SK-N-MC (cell line): ENCODE data around the gene RNU6-8.

ENCODE experiments used
- DNase-seq: peaks from one replicate; pipeline ENCODE4 v3.0.0-alpha.2; 2011; ENCODE audit warnings: low read depth, low spot score
- H3K27ac ChIP-seq: fragments of 200-600 bp; sonication (generic); 2 replicates; pipeline ENCODE4 v1.5.1; 2016; ENCODE audit warnings: mixed run types
- H3K36me3 ChIP-seq: fragments of 200-600 bp; sonication (generic); 2 replicates; pipeline ENCODE4 v1.6.1; 2017; ENCODE audit warnings: antibody characterized with exemption, low read length, mixed read lengths; ENCODE audit not compliant: insufficient read depth
- H3K4me3 ChIP-seq: fragments of 200-600 bp; sonication (generic); 2 replicates; pipeline ENCODE4 v1.5.1; 2016
- H3K9ac ChIP-seq: fragments of 200-600 bp; sonication (generic); 2 replicates; pipeline ENCODE4 v1.8.0; 2017; ENCODE audit warnings: mixed run types, mixed read lengths; ENCODE audit not compliant: insufficient read length
- H3K9me3 ChIP-seq: fragments of 200-600 bp; sonication (generic); 2 replicates; pipeline ENCODE4 v1.6.1; 2017; ENCODE audit warnings: low read depth, mild to moderate bottlenecking, antibody characterized with exemption, low read length, moderate library complexity, mixed read lengths
- EZH2 ChIP-seq: fragments of 200-600 bp; sonication (generic); IDR thresholded peaks from one replicate; pipeline ENCODE4 v1.6.1; 2017; ENCODE audit warnings: antibody characterized with exemption
- FOXP2 ChIP-seq: optimal IDR thresholded peaks from 2 replicates; pipeline ENCODE3; 2011; ENCODE audit warnings: mild to moderate bottlenecking, moderate library complexity; ENCODE audit not compliant: insufficient read depth; ENCODE audit errors: extremely low read length, control extremely low read depth
- POLR2AphosphoS5 ChIP-seq: IDR thresholded peaks from 2 replicates; pipeline ENCODE4 v1.6.1; 2012; ENCODE audit warnings: mild to moderate bottlenecking, low read depth, low read length, borderline replicate concordance

Gene RNU6-8

DNA sequence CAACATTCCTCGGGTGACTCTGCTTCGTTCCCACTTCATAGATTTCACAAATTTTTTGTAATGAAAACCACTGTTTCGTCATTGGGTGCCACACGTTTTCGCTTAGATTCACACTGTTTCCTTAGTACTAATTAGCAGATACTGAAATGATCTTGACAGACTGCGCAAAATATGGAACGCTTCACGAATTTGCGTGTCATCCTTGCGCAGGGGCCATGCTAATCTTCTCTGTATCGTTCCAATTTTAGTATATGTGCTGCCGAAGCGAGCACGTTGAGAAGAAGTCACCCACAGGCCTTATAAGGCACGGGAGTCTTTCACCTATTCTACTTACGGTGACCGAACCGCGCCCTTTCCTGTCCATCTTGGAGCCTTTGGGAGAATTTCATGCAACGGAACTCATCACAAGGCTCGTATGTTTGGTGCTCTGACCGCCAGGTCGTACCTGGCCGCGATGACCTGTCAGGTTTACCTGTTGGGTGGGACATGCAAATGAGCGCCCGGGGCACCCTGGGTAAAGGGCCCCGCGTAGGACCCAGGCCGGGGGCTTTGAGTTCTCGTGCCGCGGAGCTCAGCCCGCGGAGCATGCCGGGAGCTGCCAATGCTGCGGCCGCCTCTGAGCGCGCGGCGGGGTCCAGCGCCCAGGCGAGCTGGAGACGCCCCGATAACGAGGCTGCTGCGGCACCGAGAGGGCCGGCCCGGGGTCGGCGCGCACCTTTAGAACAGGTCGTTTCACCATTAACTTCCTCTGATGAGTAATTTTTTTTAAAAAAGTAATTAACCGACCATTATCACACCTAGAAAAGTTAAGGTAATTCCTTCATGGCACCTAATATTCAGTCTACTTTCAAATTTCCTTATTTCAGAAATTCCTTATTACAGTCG is at the start of gene RNU6-8:
Gene RNU6-8 (minus strand): TSS at position 272 of the 885 bp plus-strand sequence.
- peak; percentile 52 for DNase-seq
- peak within 1 kb of the TSS; percentile 91 for H3K27ac ChIP-seq

DNA sequence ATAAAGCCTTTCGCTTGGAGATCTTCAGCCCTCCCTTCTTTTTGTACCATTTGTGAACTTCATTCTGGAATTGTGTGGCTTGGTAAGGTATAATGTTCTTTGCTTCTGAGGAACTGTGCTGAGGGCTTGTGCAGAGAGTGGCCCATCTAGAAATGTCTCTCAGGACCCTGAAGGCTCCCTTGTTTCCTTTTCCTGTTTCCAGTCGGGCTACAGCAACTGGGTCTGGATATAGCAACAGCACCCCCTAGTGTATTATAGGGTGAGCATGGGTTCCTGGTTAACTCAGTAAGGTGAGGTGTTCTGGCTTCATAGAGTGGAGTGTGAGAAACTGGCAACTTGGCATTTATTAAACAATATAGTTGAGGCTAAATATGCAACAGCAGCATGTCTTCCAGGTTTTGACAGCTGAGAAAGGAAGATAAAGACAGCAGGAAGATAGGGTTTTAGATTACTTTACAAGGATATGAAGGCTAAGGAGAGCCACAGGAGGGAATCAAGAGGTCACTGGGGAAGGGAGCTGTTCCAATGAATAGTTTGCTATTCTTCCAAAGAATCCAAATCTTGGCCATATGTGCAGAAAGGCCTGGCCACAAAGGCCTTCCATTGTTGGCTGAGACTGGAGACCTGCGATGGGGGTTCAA is 49.1 kb upstream of the RNU6-8 start:
- no peak overlapping the region for H3K27ac ChIP-seq

More for the DNA sequence above, at the start of gene RNU6-8:
- Histone ChIP-seq H3K36me3 (no peaks in the 10 kb centered on the region), H3K4me3 (peak within 1 kb of the TSS; percentile 91), H3K9me3 (no peaks in the 10 kb centered on the region), H3K9ac (peak within 1 kb of the TSS; percentile 97)
- no peak for TF ChIP-seq FOXP2
- TF ChIP-seq EZH2 = no peak
- peak; percentile 79 for TF ChIP-seq POLR2AphosphoS5

DNA sequence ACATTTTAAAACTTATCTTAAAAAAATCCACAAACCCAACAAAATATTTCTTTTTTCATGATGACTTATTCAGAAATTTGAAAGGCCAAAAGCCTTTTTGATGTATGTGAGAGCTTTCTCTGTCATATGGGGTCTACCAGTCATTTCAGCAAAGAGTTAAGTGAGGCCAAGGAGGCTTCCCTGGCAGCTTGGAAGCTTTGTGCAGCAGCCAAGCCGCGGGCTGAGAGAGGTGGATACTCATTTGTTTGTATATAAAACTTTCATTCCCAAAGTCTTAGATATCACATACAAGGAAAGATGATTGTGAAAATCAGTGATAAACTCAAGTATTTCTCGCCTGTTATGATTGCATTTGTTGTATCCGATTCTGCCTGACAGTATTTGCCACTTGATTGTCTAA is 48.5 kb upstream of the RNU6-8 start:
- Histone ChIP-seq H3K4me3 (no peak overlapping the region), H3K36me3 (no peaks in the 10 kb centered on the region), H3K9me3 (no peaks in the 10 kb centered on the region), H3K27ac (no peak overlapping the region), H3K9ac (no peak overlapping the region)
- TF ChIP-seq FOXP2 (no peak), POLR2AphosphoS5 (no peak), EZH2 (no peak)
- DNase-seq = no peak

More for the DNA sequence above, 49.1 kb upstream of the RNU6-8 start:
- H3K9me3 ChIP-seq = no peaks in the 10 kb centered on the region
- H3K9ac ChIP-seq = no peak overlapping the region
- H3K36me3 ChIP-seq = no peaks in the 10 kb centered on the region
- H3K4me3 ChIP-seq = no peak overlapping the region
- TF ChIP-seq POLR2AphosphoS5 (no peak), FOXP2 (no peak), EZH2 (no peak)
- DNase-seq = peak; percentile 60

DNA sequence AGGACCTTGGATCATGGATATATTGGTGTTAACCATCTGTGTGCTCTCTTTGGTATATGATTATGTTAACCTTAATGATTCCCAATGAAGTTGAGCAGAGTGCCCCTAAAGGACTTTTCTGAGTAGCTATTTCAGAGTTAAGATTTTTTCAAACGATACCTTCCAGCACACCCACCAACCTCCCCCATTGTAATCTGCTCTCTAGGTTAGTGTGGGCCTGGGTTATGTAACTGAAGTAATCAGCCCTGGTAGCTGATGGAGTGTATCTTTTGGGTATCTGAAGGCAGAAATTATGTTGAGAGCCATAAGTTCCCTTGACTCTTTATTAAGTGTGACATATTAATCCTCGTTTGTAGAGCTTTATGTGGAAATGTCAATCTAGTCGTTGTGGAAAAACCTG is 47.6 kb upstream of the RNU6-8 start:
- no peak overlapping the region for H3K9ac ChIP-seq
- H3K27ac ChIP-seq = no peak overlapping the region
- H3K36me3 ChIP-seq = no peaks in the 10 kb centered on the region
- H3K9me3 ChIP-seq = no peaks in the 10 kb centered on the region
- no peak for TF ChIP-seq POLR2AphosphoS5
- no peak for DNase-seq
- no peak overlapping the region for H3K4me3 ChIP-seq

DNA sequence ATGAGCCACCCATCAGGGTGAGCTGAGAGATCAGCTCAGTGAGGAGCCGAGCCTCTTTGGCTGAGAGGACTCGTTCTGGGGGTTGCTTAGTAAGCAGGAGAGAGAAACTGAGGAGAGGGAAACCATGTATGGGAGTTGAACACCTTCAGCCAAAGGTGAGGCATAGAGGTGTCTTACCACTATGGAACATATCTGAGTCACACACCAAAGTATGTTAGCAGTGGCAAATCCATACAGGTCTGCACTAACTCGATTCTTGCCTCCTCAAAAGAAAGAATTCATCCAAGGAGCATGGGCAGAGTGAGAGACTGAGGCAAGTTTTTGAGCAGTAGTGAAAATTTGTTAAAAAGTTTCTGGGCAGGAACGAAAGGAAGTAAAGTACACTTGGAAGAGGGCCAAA is 46.7 kb upstream of the RNU6-8 start:
- Histone ChIP-seq H3K36me3 (no peaks in the 10 kb centered on the region), H3K27ac (no peak overlapping the region), H3K9me3 (no peaks in the 10 kb centered on the region), H3K4me3 (no peak overlapping the region), H3K9ac (no peak overlapping the region)
- DNase-seq = no peak
- TF ChIP-seq EZH2 = no peak
- no peak for TF ChIP-seq FOXP2
- TF ChIP-seq POLR2AphosphoS5 = no peak

DNA sequence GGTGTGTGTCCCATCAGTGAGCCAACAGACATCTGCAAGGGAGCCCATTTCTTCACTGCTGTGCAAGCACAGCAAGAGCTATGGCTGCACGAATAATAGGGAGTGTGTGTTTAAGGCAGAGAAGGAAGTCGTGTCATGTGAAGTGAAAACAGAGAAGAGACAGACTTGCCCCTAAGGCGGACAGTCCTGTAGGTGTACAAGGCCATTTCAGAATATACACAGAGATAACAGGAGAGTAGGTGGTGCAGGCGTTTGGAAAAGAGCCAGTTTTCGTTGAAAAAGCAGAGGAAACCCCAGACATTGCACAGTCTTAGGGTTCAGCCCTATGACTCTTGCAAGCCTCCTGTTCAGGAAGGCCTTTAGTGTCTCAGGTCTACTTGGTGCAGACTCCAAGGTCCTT is 46.3 kb upstream of the RNU6-8 start:
- H3K9ac ChIP-seq = no peak overlapping the region
- H3K27ac ChIP-seq = no peak overlapping the region
- TF ChIP-seq EZH2 (no peak), POLR2AphosphoS5 (no peak), FOXP2 (no peak)
- no peaks in the 10 kb centered on the region for H3K9me3 ChIP-seq
- no peak overlapping the region for H3K4me3 ChIP-seq
- H3K36me3 ChIP-seq = no peaks in the 10 kb centered on the region
- no peak for DNase-seq

DNA sequence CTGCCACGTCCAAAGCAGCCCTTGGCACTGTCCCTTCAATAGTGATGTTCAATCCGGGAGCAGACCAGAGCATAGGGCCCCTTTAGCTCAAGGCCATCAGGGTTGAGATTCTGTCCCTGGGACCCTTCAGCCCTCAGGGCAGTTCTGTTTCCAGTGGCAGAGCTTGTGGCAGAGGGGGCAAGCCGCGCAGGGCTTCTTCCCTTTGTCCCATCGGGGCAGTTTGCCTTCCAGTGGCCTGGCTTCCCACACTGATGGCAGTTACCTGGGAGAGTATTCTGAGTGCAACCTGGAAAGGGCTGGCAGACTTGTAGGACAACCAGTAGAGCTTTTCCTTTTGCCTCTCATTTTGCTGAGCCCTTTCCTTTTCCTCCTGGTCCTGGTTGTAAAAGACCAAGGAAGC is 43.7 kb upstream of the RNU6-8 start:
- no peak for TF ChIP-seq POLR2AphosphoS5
- TF ChIP-seq EZH2 = no peak
- TF ChIP-seq FOXP2 = no peak
- DNase-seq = no peak
- Histone ChIP-seq H3K9me3 (no peaks in the 10 kb centered on the region), H3K4me3 (no peak overlapping the region), H3K36me3 (no peaks in the 10 kb centered on the region), H3K9ac (no peak overlapping the region), H3K27ac (no peak overlapping the region)

DNA sequence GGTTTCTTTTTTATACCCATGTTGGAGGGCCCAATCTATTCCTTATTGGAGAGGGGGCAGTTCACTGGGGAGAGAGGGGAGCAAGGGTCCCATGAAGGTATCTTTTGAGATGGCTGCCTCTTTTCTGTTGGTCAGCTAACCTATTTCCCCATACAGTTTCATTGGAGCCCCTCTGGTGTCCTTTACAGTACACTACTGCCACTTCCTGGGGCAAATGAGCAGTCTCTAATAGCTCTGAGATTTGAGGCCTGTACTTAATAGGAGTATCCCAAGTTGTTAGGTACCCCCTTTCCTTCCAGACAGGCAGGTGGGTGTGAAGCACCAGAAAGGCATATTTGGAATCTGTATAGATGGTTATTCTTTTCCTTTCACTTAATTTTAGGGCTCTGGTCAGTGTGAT is 41.3 kb upstream of the RNU6-8 start:
- H3K9me3 ChIP-seq = no peaks in the 10 kb centered on the region
- TF ChIP-seq POLR2AphosphoS5 (no peak), FOXP2 (no peak), EZH2 (no peak)
- H3K36me3 ChIP-seq = no peaks in the 10 kb centered on the region
- H3K27ac ChIP-seq = no peak overlapping the region
- H3K4me3 ChIP-seq = no peak overlapping the region
- no peak for DNase-seq
- H3K9ac ChIP-seq = no peak overlapping the region

DNA sequence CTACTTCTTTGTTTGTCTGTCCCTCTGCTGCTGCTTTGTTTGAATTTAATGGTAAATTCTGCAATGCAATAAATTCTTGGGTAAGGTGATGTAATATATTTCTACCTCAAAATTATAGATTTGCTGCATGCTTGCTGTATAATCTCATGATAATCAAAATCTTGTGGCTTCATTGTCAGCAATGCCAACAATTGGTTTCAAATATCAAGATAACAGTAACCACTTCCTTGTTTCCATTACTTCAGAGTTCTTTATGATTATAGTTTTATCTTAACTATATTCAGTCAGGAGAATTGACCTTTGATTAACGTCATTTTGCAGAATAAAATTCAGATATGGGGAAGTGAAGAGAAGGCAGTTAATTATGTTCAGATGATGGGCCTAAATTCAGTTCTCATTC is 30.2 kb upstream of the RNU6-8 start:
- Histone ChIP-seq H3K9me3 (no peaks in the 10 kb centered on the region), H3K36me3 (no peaks in the 10 kb centered on the region), H3K4me3 (no peak overlapping the region), H3K9ac (no peak overlapping the region), H3K27ac (no peak overlapping the region)
- TF ChIP-seq FOXP2 (no peak), POLR2AphosphoS5 (no peak), EZH2 (no peak)
- no peak for DNase-seq
